ENCODE results near the gene GPC6.

GPC6 gene

GRCh38 chr13:93375491-93375890 is 148.9 kb downstream of the GPC6 start:
- H3K27ac ChIP-seq: peak overlapping the region; percentile 32
- no peak for TF ChIP-seq CTCF (conservative IDR thresholded peaks at IDR 0.05)

GRCh38 chr13:93377196-93377595 is 150.6 kb downstream of the GPC6 start:
- TF ChIP-seq CTCF (conservative IDR thresholded peaks at IDR 0.05): no peak
- H3K27ac ChIP-seq: no peak overlapping the region

GRCh38 chr13:93378184-93378583 is 151.6 kb downstream of the GPC6 start:
- no peak overlapping the region for H3K27ac ChIP-seq
- no peak for TF ChIP-seq CTCF (conservative IDR thresholded peaks at IDR 0.05)

GRCh38 chr13:93386116-93386515 is 159.5 kb downstream of the GPC6 start:
- no peak overlapping the region for H3K27ac ChIP-seq
- no peak for TF ChIP-seq CTCF (conservative IDR thresholded peaks at IDR 0.05)

- no peak overlapping the region for H3K27ac ChIP-seq
- TF ChIP-seq CTCF (conservative IDR thresholded peaks at IDR 0.05): no peak
Measured at GRCh38 chr13:93388701-93389100, 162.1 kb downstream of the GPC6 start.

GRCh38 chr13:93397619-93398018 is 171.0 kb downstream of the GPC6 start:
- no peak for TF ChIP-seq CTCF (conservative IDR thresholded peaks at IDR 0.05)
- H3K27ac ChIP-seq: no peak overlapping the region

- H3K27ac ChIP-seq: no peak overlapping the region
- no peak for TF ChIP-seq CTCF (conservative IDR thresholded peaks at IDR 0.05)
Measured at GRCh38 chr13:93398167-93399035, 171.8 kb downstream of the GPC6 start.
